M059J (cell line): Measurements from ENCODE around the gene PRRT1. TPM values are rescaled to one million over a fixed set of nuclear protein-coding genes. Genes with fewer than 3 reads are reported as not detected.

Source experiments
- total RNA-seq: library from RNA; depleted of rRNA; stranded (reverse); fragments of >200 nt; shearing (Covaris generic); gene quantifications from 2 replicates; pipeline ENCODE4 v1.2.3, GENCODE V29; 2014; rRNA removed

The PRRT1 gene
- total RNA-seq, 1 experiment from 2014 or later = 0.12 TPM

Other genes with a start within 250 kb of the PRRT1 start
- 0.76 and 2.3 TPM in 2 replicates for gene ZBTB12, start 249.9 kb downstream of the PRRT1 start, total RNA-seq
- gene C2, start 224.2 kb downstream of the PRRT1 start, total RNA-seq = 2.9 and 3.3 TPM in 2 replicates
- gene CFB, start 205.8 kb downstream of the PRRT1 start, total RNA-seq = 7.8 and 8.4 TPM in 2 replicates
- 201 and 228 TPM in 2 replicates for gene NELFE, start 193.0 kb downstream of the PRRT1 start, total RNA-seq
- gene SKIC2, start 192.8 kb downstream of the PRRT1 start, total RNA-seq = 60.4 and 72.3 TPM in 2 replicates
- gene DXO, start 179.8 kb downstream of the PRRT1 start, total RNA-seq = 26.8 and 33.3 TPM in 2 replicates
- gene C4A, start 169.9 kb downstream of the PRRT1 start, total RNA-seq = 4.1 and 5.6 TPM in 2 replicates
- 3.0 and 3.1 TPM in 2 replicates for gene C4B, start 137.1 kb downstream of the PRRT1 start, total RNA-seq
- gene CYP21A2, start 113.5 kb downstream of the PRRT1 start, total RNA-seq = not detected in 2 replicates
- gene TNXB, start 42.6 kb downstream of the PRRT1 start, total RNA-seq = 0.10 TPM in 1 of 2 replicates, not detected in the other
- 25.3 and 30.3 TPM in 2 replicates for gene ATF6B, start 23.7 kb downstream of the PRRT1 start, total RNA-seq
- gene FKBPL, start 21.7 kb downstream of the PRRT1 start, total RNA-seq = 10.2 and 14.5 TPM in 2 replicates
- gene PPT2, start 2.2 kb upstream of the PRRT1 start, total RNA-seq = 11.3 and 12.3 TPM in 2 replicates
- 0.89 and 1.6 TPM in 2 replicates for gene EGFL8, start 12.7 kb upstream of the PRRT1 start, total RNA-seq
- gene AGPAT1, start 24.1 kb upstream of the PRRT1 start, total RNA-seq = 101 and 120 TPM in 2 replicates
- gene RNF5, start 26.5 kb upstream of the PRRT1 start, total RNA-seq = 158 and 159 TPM in 2 replicates
- gene AGER, start 32.3 kb upstream of the PRRT1 start, total RNA-seq = 0.07 and 0.15 TPM in 2 replicates
- gene PBX2, start 38.3 kb upstream of the PRRT1 start, total RNA-seq = 20.3 and 29.8 TPM in 2 replicates
- 12.9 and 13.9 TPM in 2 replicates for gene GPSM3, start 40.7 kb upstream of the PRRT1 start, total RNA-seq
- gene NOTCH4, start 72.1 kb upstream of the PRRT1 start, total RNA-seq = 1.7 and 2.2 TPM in 2 replicates
- gene TSBP1, start 220.0 kb upstream of the PRRT1 start, total RNA-seq = not detected in 2 replicates